ENCODE measurements around the gene CARD14. TPM values are rescaled to one million over a fixed set of nuclear protein-coding genes. Genes with fewer than 3 reads are reported as not detected.
A peak's percentile ranks its signal among the peaks of the same experiment; 100 is the strongest.

Gene CARD14
- polyA plus RNA-seq, 1 experiment: not detected

- no peak for TF ChIP-seq CTCF (IDR thresholded peaks at IDR 0.05; ENCODE audit: low read depth, low read length)
- H3K4me3 ChIP-seq (ENCODE audit: low read depth, low read length): no peak overlapping the region
- H3K27me3 ChIP-seq (ENCODE audit: control insufficient read depth, insufficient read depth, low read length): no peaks in the 10 kb centered on the region
- CTCF ChIA-PET: interaction anchor here (1.5 kb wide), 1 partner anchor 133 kb away, joined by 3 read pairs; no protein-coding TSS in a partner anchor
- DNase-seq (ENCODE audit: low read depth, low spot score): no peak
- H3K9me3 ChIP-seq (ENCODE audit: control insufficient read depth, insufficient read depth, low read length): no peaks in the 10 kb centered on the region
- POLR2A ChIA-PET: no interaction called here
- H3K27ac ChIP-seq (ENCODE audit: low read depth, low read length): no peak overlapping the region
Observed at GRCh38 chr17:80141463-80142165, 28.2 kb upstream of the CARD14 start.

DNA sequence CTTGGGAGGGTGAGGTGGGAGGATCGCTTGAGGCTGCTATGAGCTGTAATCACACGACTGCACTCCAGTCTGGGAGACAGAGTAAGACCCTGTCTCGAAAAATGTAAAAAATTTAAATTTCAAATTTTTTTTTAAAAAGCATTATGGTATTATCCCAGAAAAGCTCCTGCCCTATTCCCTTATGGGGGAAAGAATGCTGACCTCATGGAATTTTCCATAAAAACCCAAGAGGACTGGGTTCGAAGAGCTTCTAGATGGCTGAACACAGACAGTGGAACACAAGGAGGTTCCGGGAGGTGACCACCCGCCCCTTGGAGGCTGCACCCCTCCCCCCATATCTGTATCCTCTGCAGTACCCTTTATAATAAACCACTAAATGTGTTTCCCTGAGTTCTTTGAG is 26.9 kb upstream of the CARD14 start:
- Histone ChIP-seq H3K4me3 (ENCODE audit: low read depth, low read length) (no peak overlapping the region), H3K9me3 (ENCODE audit: control insufficient read depth, insufficient read depth, low read length) (no peaks in the 10 kb centered on the region; the same call in 1 of the 2 replicates), H3K27ac (ENCODE audit: low read depth, low read length) (no peak overlapping the region), H3K27me3 (ENCODE audit: control insufficient read depth, insufficient read depth, low read length) (no peaks in the 10 kb centered on the region)
- CTCF ChIA-PET: no interaction called here
- TF ChIP-seq CTCF (IDR thresholded peaks at IDR 0.05; ENCODE audit: low read depth, low read length): no peak
- POLR2A ChIA-PET: no interaction called here
- DNase-seq (ENCODE audit: low read depth, low spot score): no peak

- H3K27me3 ChIP-seq (ENCODE audit: control insufficient read depth, insufficient read depth, low read length): no peaks in the 10 kb centered on the region
- no peak overlapping the region for H3K27ac ChIP-seq (ENCODE audit: low read depth, low read length)
- ChIA-PET POLR2A (interaction anchor here (0.6 to 1.7 kb wide), 6 partner anchors 44 to 137 kb away, joined by 3 to 20 read pairs (median 4); partner anchors contain the start of gene GAA), CTCF (interaction anchor here (1.4 to 2.6 kb wide), 2 partner anchors 44 to 137 kb away, joined by 5 to 14 read pairs; partner anchors contain the start of gene GAA)
- H3K4me3 ChIP-seq (ENCODE audit: low read depth, low read length): peak overlapping the region; percentile 96
- no peak for TF ChIP-seq CTCF (IDR thresholded peaks at IDR 0.05; ENCODE audit: low read depth, low read length)
- no peak for DNase-seq (ENCODE audit: low read depth, low spot score)
- no peaks in the 10 kb centered on the region; the same call in 1 of the 2 replicates for H3K9me3 ChIP-seq (ENCODE audit: control insufficient read depth, insufficient read depth, low read length)
Observed at GRCh38 chr17:80145076-80146075, 24.5 kb upstream of the CARD14 start.

DNA sequence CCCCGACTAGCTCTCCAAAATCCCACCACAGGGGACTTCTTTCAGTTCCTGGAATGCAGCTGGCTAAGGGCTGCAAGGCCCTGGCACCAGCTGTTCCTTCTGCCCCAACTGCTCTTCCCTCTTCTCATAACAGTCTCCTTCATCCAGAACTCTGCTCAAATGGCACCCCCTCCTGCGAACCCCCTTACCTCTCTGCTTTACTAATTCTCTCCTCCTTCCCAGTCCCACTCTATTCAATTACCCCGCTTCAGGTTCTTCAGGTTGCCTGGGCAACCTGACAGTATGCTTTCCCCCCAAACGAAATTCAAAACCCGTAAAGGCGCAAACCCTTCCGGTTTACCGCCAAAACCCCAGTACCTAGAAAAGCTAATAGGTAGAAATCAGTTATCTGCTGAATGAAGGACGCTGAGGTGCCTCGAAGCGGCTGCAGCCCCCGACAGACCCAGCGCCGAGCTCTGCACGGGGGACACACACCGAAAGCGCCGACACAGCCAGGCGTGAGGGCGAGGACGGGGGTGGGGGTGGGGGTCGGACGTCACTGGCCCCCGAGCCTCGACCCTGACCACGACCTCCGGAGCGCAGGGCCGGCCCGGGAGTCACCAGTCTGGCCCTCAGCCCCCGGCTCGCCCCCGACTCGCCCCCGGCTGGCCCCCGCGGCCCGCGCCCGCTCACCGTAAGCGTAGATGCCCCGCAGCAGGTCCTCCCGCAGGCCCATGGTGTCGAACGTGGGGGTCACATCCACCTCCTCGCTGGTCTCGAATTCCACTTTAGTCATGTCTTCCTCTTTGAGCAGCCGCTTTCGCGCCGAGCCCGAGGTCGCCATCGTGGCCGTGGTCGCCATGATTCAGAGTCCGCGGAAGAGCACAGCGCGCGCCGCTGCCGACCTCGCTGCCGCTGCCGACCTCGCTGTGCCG is 23.5 kb upstream of the CARD14 start:
- no peaks in the 10 kb centered on the region for H3K27me3 ChIP-seq (ENCODE audit: control insufficient read depth, insufficient read depth, low read length)
- TF ChIP-seq CTCF (IDR thresholded peaks at IDR 0.05; ENCODE audit: low read depth, low read length): no peak
- CTCF ChIA-PET: interaction anchor here (1.4 to 2.6 kb wide), 2 partner anchors 45 to 138 kb away, joined by 5 to 14 read pairs; partner anchors contain the start of gene GAA
- H3K9me3 ChIP-seq (ENCODE audit: control insufficient read depth, insufficient read depth, low read length): no peaks in the 10 kb centered on the region; the same call in 1 of the 2 replicates
- POLR2A ChIA-PET: interaction anchor here (0.6 to 1.7 kb wide), 9 partner anchors 41 to 349 kb away, joined by 3 to 20 read pairs (median 4); partner anchors contain the start of genes CBX8 and GAA
- DNase-seq (ENCODE audit: low read depth, low spot score): no peak
- peak overlapping the region; percentile 2 for H3K27ac ChIP-seq (ENCODE audit: low read depth, low read length)
- peak overlapping the region; percentile 96 for H3K4me3 ChIP-seq (ENCODE audit: low read depth, low read length)

All from AG04450 (cell line).